SK-N-SH treated with all-trans-retinoic acid at 6 μM for 48 hours (cell line): ENCODE results near the gene AATF.

ENCODE experiments used
- ATAC-seq: fragments of 200-7000 bp; cut with Tn5 transposase; 3 replicates; pipeline ENCODE4 v1.9.1; 2020; ENCODE audit warnings: mild to moderate bottlenecking, moderate library complexity
- ARNTL ChIP-seq: fragments of 450-650 bp; formaldehyde crosslinking; IDR thresholded peaks from 2 replicates; pipeline ENCODE4 v1.5.0; 2020; ENCODE audit warnings: low read depth, mild to moderate bottlenecking, moderate library complexity, borderline replicate concordance
- BACH2 ChIP-seq: fragments of 250-450 bp; sonication (Bioruptor Pico); IDR thresholded peaks from 2 replicates; pipeline ENCODE4 v1.9.0; 2021; ENCODE audit warnings: mild to moderate bottlenecking, borderline replicate concordance
- CREB5 ChIP-seq: fragments of 250-450 bp; sonication (Bioruptor Pico); IDR thresholded peaks from 2 replicates; pipeline ENCODE4 v1.5.1; 2020; ENCODE audit warnings: low read depth, mild to moderate bottlenecking, moderate library complexity
- CSDC2 ChIP-seq: fragments of 250-450 bp; sonication (Bioruptor Pico); IDR thresholded peaks from 2 replicates; pipeline ENCODE4 v1.5.0; 2020; ENCODE audit warnings: mild to moderate bottlenecking, moderate library complexity
- CSRNP3 ChIP-seq: fragments of 250-450 bp; sonication (Bioruptor Pico); IDR thresholded peaks from 2 replicates; pipeline ENCODE4 v1.5.1; 2021; ENCODE audit warnings: mild to moderate bottlenecking, moderate library complexity
- ESRRG ChIP-seq: fragments of 250-450 bp; sonication (Bioruptor Pico); IDR thresholded peaks from 2 replicates; pipeline ENCODE4 v1.6.1; 2021; ENCODE audit warnings: mild to moderate bottlenecking
- GLIS3 ChIP-seq: fragments of 250-450 bp; sonication (Bioruptor Pico); IDR thresholded peaks from 2 replicates; pipeline ENCODE4 v1.5.0; 2020; ENCODE audit warnings: mild to moderate bottlenecking, moderate library complexity
- ISL1 ChIP-seq: fragments of 250-450 bp; sonication (Bioruptor Pico); IDR thresholded peaks from 2 replicates; pipeline ENCODE4 v2.1.2; 2022; ENCODE audit warnings: mild to moderate bottlenecking, moderate library complexity
- OSR1 ChIP-seq: fragments of 250-450 bp; sonication (Bioruptor Pico); IDR thresholded peaks from 2 replicates; pipeline ENCODE4 v1.8.0; 2022; ENCODE audit warnings: moderate library complexity, mild to moderate bottlenecking, inconsistent platforms
- POU6F1 ChIP-seq: fragments of 250-450 bp; sonication (Bioruptor Pico); IDR thresholded peaks from 2 replicates; pipeline ENCODE4 v1.8.0; 2021; ENCODE audit warnings: low read depth, mild to moderate bottlenecking, moderate library complexity, borderline replicate concordance
- PPARA ChIP-seq: fragments of 250-450 bp; sonication (Bioruptor Pico); IDR thresholded peaks from 2 replicates; pipeline ENCODE4 v1.5.0; 2020; ENCODE audit warnings: mild to moderate bottlenecking, borderline replicate concordance
- RARB ChIP-seq: fragments of 250-450 bp; sonication (Bioruptor Pico); IDR thresholded peaks from 2 replicates; pipeline ENCODE4 v1.8.0; 2021; ENCODE audit warnings: mild to moderate bottlenecking, moderate library complexity
- TCF4 ChIP-seq: fragments of 250-450 bp; sonication (Bioruptor Pico); IDR thresholded peaks from 2 replicates; pipeline ENCODE4 v1.8.0; 2021; ENCODE audit warnings: mild to moderate bottlenecking, moderate library complexity, borderline replicate concordance
- TOX ChIP-seq: fragments of 250-450 bp; sonication (Bioruptor Pico); IDR thresholded peaks from 2 replicates; pipeline ENCODE4 v1.8.0; 2021; ENCODE audit warnings: mild to moderate bottlenecking, moderate library complexity, borderline replicate concordance
- ZFP3 ChIP-seq: fragments of 250-450 bp; sonication (Bioruptor Pico); IDR thresholded peaks from 2 replicates; pipeline ENCODE4 v1.5.0; 2020; ENCODE audit warnings: mild to moderate bottlenecking, moderate library complexity
- ZFP30 ChIP-seq: fragments of 450-650 bp; formaldehyde crosslinking; IDR thresholded peaks from 2 replicates; pipeline ENCODE4 v1.5.0; 2022; ENCODE audit warnings: mild to moderate bottlenecking, moderate library complexity
- ZNF565 ChIP-seq: fragments of 450-650 bp; formaldehyde crosslinking; conservative IDR thresholded peaks from 2 replicates; pipeline ENCODE4 v1.5.0; 2020; ENCODE audit warnings: low read depth, mild to moderate bottlenecking, moderate library complexity
- ZNF70 ChIP-seq: fragments of 450-650 bp; formaldehyde crosslinking; IDR thresholded peaks from 2 replicates; pipeline ENCODE4 v1.5.0; 2020; ENCODE audit warnings: mild to moderate bottlenecking, moderate library complexity
- ZNF8 ChIP-seq: fragments of 450-650 bp; formaldehyde crosslinking; IDR thresholded peaks from 2 replicates; pipeline ENCODE4 v1.5.0; 2020; ENCODE audit warnings: mild to moderate bottlenecking, moderate library complexity
- TF ChIP-seq, protein P1 (sequence below): fragments of 250-450 bp; sonication (Bioruptor Pico); IDR thresholded peaks from 2 replicates; pipeline ENCODE4 v1.8.0; 2020; ENCODE audit warnings: mild to moderate bottlenecking, moderate library complexity, borderline replicate concordance

The AATF gene

GRCh38 chr17:37028040-37028439, 79.3 kb downstream of the AATF start (continued):
- TF ChIP-seq CREB5 (CRISPR knock-in tag) (no peak), ARNTL (no peak), ZNF70 (CRISPR knock-in tag) (no peak), ZNF565 (CRISPR knock-in tag) (no peak)

DNA sequence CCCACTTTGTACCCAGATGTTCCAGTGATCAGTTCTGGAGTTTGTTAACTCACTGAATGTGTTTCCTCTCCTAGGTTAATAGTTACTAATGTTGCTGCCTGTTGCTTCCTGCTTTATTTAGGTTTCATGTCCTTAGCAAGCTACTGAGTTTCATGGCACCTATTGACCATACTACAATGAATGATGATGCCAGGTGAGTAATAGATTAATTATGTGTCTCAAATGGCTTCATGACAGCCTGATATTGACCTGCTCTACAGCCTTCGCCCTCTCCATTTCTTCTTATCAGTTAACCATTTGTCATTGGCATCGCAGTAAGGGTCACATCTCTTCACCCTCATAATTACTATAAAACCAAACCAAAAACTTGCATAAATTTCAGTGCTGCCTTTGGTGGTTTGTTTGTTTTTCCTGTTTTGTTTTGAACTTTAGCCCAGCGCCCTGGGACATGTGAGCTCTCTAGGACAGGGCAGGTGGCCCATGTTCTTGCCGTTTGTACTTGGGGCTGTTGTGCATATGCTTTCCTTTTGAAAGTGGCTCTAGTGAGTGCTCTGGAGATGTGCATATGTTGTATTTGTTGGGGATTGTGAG, 82.8 kb downstream of the AATF start:
- no peak for TF ChIP-seq CREB5 (CRISPR knock-in tag)
- no peak for TF ChIP-seq TCF4 (CRISPR knock-in tag)
- TF ChIP-seq, protein P1, sequence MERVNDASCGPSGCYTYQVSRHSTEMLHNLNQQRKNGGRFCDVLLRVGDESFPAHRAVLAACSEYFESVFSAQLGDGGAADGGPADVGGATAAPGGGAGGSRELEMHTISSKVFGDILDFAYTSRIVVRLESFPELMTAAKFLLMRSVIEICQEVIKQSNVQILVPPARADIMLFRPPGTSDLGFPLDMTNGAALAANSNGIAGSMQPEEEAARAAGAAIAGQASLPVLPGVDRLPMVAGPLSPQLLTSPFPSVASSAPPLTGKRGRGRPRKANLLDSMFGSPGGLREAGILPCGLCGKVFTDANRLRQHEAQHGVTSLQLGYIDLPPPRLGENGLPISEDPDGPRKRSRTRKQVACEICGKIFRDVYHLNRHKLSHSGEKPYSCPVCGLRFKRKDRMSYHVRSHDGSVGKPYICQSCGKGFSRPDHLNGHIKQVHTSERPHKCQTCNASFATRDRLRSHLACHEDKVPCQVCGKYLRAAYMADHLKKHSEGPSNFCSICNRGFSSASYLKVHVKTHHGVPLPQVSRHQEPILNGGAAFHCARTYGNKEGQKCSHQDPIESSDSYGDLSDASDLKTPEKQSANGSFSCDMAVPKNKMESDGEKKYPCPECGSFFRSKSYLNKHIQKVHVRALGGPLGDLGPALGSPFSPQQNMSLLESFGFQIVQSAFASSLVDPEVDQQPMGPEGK (CRISPR knock-in tag): no peak
- TF ChIP-seq GLIS3 (CRISPR knock-in tag): no peak
- TF ChIP-seq TOX (CRISPR knock-in tag): no peak
- no peak for TF ChIP-seq ESRRG (CRISPR knock-in tag)
- TF ChIP-seq ZNF8 (CRISPR knock-in tag): no peak
- TF ChIP-seq BACH2 (CRISPR knock-in tag): no peak
- TF ChIP-seq CSDC2 (CRISPR knock-in tag): no peak
- no peak for TF ChIP-seq POU6F1 (CRISPR knock-in tag)
- no peak for TF ChIP-seq CSRNP3 (CRISPR knock-in tag)
- no peak for ATAC-seq

- TF ChIP-seq BACH2 (CRISPR knock-in tag) (no peak), CSDC2 (CRISPR knock-in tag) (no peak), ZFP3 (CRISPR knock-in tag) (no peak), OSR1 (CRISPR knock-in tag) (no peak), POU6F1 (CRISPR knock-in tag) (no peak), RARB (no peak), ESRRG (CRISPR knock-in tag) (no peak)
- TF ChIP-seq, all 23 proteins: peak for 0
- no peak for ATAC-seq
Measured at GRCh38 chr17:37037590-37038155, 88.9 kb downstream of the AATF start.

DNA sequence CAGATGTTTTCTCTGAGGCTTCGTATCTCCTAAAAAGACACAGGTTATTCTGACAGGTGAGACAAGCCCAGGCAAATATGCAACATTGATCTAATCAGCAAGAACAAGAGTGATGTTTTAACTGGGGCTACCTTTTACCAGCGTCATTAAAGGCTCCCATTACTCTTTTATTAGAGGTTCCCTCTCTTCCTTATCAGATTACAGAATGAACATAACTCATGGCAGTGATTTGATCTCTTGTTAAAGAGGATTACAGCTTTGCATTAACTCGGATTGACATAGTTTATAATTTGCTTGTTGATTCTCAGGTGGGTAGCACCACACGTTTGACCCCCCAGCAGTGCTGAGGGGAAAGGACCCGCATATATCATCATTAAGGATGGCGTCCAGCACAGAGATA, 90.5 kb downstream of the AATF start:
- TF ChIP-seq CSDC2 (CRISPR knock-in tag) (no peak), ZFP30 (CRISPR knock-in tag) (no peak), TCF4 (CRISPR knock-in tag) (no peak), PPARA (no peak), OSR1 (CRISPR knock-in tag) (no peak), ZNF565 (CRISPR knock-in tag) (no peak), CSRNP3 (CRISPR knock-in tag) (no peak), ISL1 (CRISPR knock-in tag) (no peak), RARB (no peak), ZFP3 (CRISPR knock-in tag) (no peak), GLIS3 (CRISPR knock-in tag) (no peak), ESRRG (CRISPR knock-in tag) (no peak)
- ATAC-seq: no peak
